ENCODE measurements around the gene AIF1L.

AIF1L gene

DNA sequence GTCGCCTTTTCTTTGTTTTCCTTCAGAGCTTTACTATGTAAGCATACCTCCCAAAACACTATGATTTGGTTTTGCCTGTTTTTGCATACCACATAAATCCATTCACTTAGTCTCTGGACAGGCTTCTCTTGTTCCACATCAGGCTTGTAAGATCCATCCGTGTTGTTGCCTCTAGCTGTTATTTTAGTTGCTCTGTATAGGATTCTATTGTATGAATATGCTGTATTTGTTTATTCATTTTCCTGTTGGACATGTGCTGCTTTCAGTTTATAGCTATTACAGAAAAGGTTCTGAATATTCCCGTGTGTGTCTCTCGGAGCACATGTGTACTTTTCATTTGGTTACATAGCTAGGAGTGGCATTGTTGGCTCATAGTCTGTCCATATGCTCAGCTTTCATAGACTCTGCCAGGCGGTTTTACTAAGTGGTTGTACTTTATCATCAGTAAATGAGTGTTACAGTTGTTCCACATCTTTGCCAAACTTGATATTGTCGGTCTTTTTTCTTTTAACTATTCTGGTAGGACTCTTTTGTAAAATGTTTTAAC, 70.9 kb downstream of the AIF1L start:
- Histone ChIP-seq H3K36me3 (ENCODE audit: control insufficient read depth, insufficient read depth, low read length) (peaks cover 8% of the 10 kb centered on the region), H3K4me1 (ENCODE audit: control insufficient read depth, insufficient read depth, low read length) (no peaks in the 10 kb centered on the region), H3K9me3 (ENCODE audit: control insufficient read depth, insufficient read depth, low read length) (no peaks in the 10 kb centered on the region), H3K9ac (ENCODE audit: low read depth, low read length) (no peak overlapping the region), H3K27me3 (ENCODE audit: control insufficient read depth, insufficient read depth, low read length) (no peaks in the 10 kb centered on the region), H3K4me3 (ENCODE audit: low read depth, low read length) (no peak overlapping the region)

DNA sequence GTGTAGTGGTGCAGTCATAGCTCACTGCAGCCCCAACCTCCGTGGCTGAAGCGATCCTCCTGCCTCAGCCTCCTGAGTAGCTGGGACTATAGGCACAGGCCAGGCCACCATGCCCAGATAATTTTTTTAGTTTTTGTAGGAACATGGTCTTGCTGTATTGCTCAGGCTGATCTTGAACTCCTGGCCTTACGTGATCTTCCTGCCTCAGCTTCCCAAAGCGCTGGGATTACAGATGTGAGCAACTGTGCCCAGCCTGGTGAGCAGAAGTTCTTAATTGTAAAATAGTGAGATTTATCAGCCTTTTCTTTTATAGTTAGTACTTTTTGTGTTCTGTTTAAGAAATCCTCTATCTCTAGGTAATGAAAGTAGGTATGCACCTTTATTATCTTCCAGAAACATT, 71.6 kb downstream of the AIF1L start:
- Histone ChIP-seq H3K4me1 (ENCODE audit: control insufficient read depth, insufficient read depth, low read length) (no peaks in the 10 kb centered on the region), H3K9ac (ENCODE audit: low read depth, low read length) (no peak overlapping the region), H3K27me3 (ENCODE audit: control insufficient read depth, insufficient read depth, low read length) (no peaks in the 10 kb centered on the region), H3K36me3 (ENCODE audit: control insufficient read depth, insufficient read depth, low read length) (peaks cover 7% of the 10 kb centered on the region), H3K4me3 (ENCODE audit: low read depth, low read length) (no peak overlapping the region), H3K9me3 (ENCODE audit: control insufficient read depth, insufficient read depth, low read length) (no peaks in the 10 kb centered on the region)

DNA sequence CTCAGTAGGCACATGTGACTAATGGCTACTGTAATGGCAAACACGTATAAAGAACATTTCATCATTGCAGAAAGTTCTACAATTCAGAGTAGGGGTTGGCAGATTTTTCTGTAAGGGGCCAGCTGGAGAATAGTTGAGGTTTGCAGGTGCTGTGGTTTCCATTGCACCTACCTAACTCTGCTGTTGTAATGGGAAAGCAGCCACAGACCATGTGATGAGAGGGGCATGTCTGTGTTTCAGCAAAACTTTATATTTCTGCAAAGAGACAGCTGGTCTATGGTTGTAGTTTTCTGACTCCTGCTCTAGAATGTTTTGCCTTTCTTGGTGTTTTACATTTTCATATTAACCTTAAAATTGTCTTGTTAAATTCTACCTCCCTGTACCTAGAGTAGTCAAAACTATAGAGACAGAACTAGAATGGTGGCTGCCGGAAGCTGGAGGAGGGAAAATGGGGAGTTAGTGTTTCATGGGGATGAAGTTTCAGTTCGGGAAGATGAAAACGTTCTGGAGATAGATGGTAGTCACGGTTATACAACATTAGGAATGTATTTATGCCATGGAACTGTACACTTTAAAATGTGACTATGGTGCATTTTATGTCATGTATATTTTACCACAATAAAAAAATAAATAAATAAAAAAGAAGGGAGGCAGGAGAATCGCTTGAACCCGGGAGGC, 73.4 kb downstream of the AIF1L start:
- Histone ChIP-seq H3K27me3 (ENCODE audit: control insufficient read depth, insufficient read depth, low read length) (no peaks in the 10 kb centered on the region), H3K9ac (ENCODE audit: low read depth, low read length) (no peak overlapping the region), H3K9me3 (ENCODE audit: control insufficient read depth, insufficient read depth, low read length) (no peaks in the 10 kb centered on the region), H3K36me3 (ENCODE audit: control insufficient read depth, insufficient read depth, low read length) (peaks cover 2% of the 10 kb centered on the region), H3K4me1 (ENCODE audit: control insufficient read depth, insufficient read depth, low read length) (no peaks in the 10 kb centered on the region), H3K4me3 (ENCODE audit: low read depth, low read length) (no peak overlapping the region)
